Adrenal gland (tissue), 12 donors: ENCODE measurements around the gene LSM14B. TPM values are rescaled to one million over a fixed set of nuclear protein-coding genes. Genes with fewer than 3 reads are reported as not detected.

Source experiments
- DNase-seq, 7 donors: peaks; one replicate each; pipeline ENCODE4 v3.0.0-alpha.2; 2019 to 2020
- H3K27ac ChIP-seq, 5 donors: fragments of 200-600 bp; sonication (generic) in 4 of 5; 1 replicate in 3 of 5; 2 replicates in 2 of 5; pipeline versions ENCODE4 v1.5.1 to v1.8.0; 2016 to 2020; ENCODE audit warnings: mild to moderate bottlenecking in 1 of 5
- H3K27me3 ChIP-seq: fragments of 200-600 bp; 2 replicates; pipeline ENCODE4 v1.8.0; 2021
- H3K36me3 ChIP-seq, 2 donors: fragments of 200-600 bp; replicated peaks in 1 of 2; 1 replicate in 1 of 2; 2 replicates in 1 of 2; pipeline versions ENCODE4 v1.5.1 to v1.8.0; 2018 to 2022
- H3K4me1 ChIP-seq, 2 donors: fragments of 200-600 bp; replicated peaks in 1 of 2; 1 replicate in 1 of 2; 2 replicates in 1 of 2; pipeline versions ENCODE4 v1.5.1 to v1.8.0; 2018 to 2021
- H3K4me3 ChIP-seq, 4 donors: fragments of 200-600 bp; sonication (generic) in 3 of 4; one replicate each; pipeline ENCODE4 v1.5.1; 2016 to 2018
- H3K9me3 ChIP-seq, 3 donors: fragments of 200-600 bp; sonication (generic) in 1 of 3; replicated peaks in 1 of 3; 1 replicate in 2 of 3; 2 replicates in 1 of 3; pipeline versions ENCODE4 v1.5.1 to v1.8.0; 2016 to 2021
- CTCF ChIP-seq, 6 experiments: fragments of 450-650 bp in 4 of 6; fragments of 200-600 bp in 2 of 6; sonication (generic) in 1 of 6; IDR thresholded peaks; 1 replicate in 5 of 6; 2 replicates in 1 of 6; pipeline versions ENCODE4 v1.5.1 to v1.8.0; 2016 to 2021; ENCODE audit warnings: antibody characterized with exemption in 6 of 6, mild to moderate bottlenecking in 2 of 6, moderate library complexity in 1 of 6
- POLR2A ChIP-seq, 2 donors: fragments of 450-650 bp; IDR thresholded peaks; one replicate each; pipeline ENCODE4 v1.6.1; 2017; ENCODE audit warnings: antibody characterized with exemption in 2 of 2, mild to moderate bottlenecking in 2 of 2, moderate library complexity in 1 of 2
- WGBS, 4 donors: extraction: QIAGEN DNeasy Blood & Tissue Kit in 2 of 4; methylation state at CpG; one replicate each; pipeline versions ENCODE4 v1.1.5 to v1.1.7; 2013 to 2017; 5-methylcytosine and 5-hydroxymethylcytosine counted together
- intact Hi-C, 2 donors: fragments of 100-400 bp; cut with DNase I; formaldehyde crosslinking; loops; one replicate each; pipeline versions ENCODE4 v1.14.1 to v1.15.0; 2022 to 2023
- polyA plus RNA-seq, 3 donors: library from polyadenylated mRNA; stranded (reverse); fragments of 200-250 nt in 2 of 3; fragments of 350-450 nt in 1 of 3; fragmentation: Illumina TruSeq in 1 of 3; extraction: RNeasy Lipid Tissue Mini Kit (QIAGEN cat#74804) in 1 of 3; gene quantifications; one replicate each; pipeline ENCODE4 v1.2.3, GENCODE V29; 2013 to 2014
- total RNA-seq, 9 donors: library from RNA; depleted of rRNA in 4 of 9; stranded (reverse); fragments of >200 nt in 4 of 9; fragments of 120-200 nt in 1 of 9; fragmentation: NEBNext Ultra II Directional in 1 of 9; extraction: Animal tissue kit (Norgen Biotek cat#: 25700) in 1 of 9; gene quantifications; one replicate each; pipeline versions ENCODE4 v1.1.0 to v1.2.4, GENCODE V29; 2013 to 2023
- donor health status: healthy with polysubstance abuse.
- donor health status: Bipolar disorder and iron deficiency.
- donor health status: DM: yes; HTN: yes; CAD: no.
- donor health status: DM: no; HTN: no; CAD: no.
- donor health status: DM: no; HTN: no; CAD: no.
- donor health status: DM: yes; HTN: yes; CAD: no.

Gene LSM14B
- total and polyA plus RNA-seq, 12 donors = 17.6 to 47.0 (median 29.2) TPM

DNA sequence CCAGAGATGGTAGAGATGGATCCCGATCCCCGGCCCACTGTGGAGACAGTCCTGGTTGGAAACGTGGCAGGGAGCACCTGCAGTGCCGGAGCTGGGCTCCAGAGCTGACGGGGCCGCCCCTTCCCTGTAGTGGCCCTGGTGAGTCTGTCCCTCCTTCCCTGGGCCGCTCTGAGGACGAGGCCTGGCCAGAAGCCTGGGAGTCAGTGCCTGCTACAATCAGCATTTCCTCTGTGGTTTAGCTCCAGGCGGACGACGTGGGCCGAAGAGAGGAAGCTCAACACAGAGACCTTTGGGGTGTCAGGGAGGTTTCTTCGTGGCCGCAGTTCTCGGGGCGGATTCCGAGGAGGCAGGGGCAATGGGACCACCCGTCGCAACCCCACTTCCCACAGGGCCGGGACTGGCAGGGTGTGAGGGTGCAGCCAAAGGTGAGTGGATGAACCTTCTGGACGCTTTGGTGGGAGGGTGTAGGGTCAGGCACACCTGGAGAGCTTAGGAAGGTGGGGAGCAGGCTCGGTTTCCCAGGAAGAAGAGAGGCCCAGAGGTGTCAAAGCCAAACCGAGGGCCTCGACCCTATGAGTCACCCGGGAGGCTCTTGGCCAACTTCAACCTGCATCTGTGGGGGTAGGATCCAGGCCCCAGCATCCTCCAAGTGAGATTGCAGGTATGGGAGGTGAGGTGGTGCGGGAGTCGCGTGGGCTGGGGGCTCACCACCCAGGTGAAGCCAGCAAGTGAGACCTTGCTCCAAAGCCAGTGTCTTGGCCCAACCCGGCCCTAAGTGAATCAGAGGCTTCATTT is 11.0 kb downstream of the LSM14B start:
- TF ChIP-seq CTCF (IDR thresholded peaks at IDR 0.05) (no peak), POLR2A (IDR thresholded peaks at IDR 0.05) (no peak)
- Histone ChIP-seq H3K4me3 (no peak overlapping the region), H3K36me3 (peaks cover 0 to 90% of the 10 kb centered on the region in 2 donors), H3K4me1 (peaks cover 14 to 39% of the 10 kb centered on the region in 2 donors), H3K27me3 (no peaks in the 10 kb centered on the region), H3K9me3 (no peaks in the 10 kb centered on the region), H3K27ac (peak overlapping the region in 3 of 5 donors; percentile 66 to 69 (median 66))
- peak in 4 of 7 donors; percentile 39 to 56 (median 46) for DNase-seq
- WGBS, 4 donors = 66 to 71% (median 67%) methylated on average over 25 to 29 of the region's 29 CpGs
- intact Hi-C loops = loop anchor here in 1 of 2 donors (5.0 kb wide), 1 partner anchor 66 kb away; the partner anchor contains the start of gene TAF4

DNA sequence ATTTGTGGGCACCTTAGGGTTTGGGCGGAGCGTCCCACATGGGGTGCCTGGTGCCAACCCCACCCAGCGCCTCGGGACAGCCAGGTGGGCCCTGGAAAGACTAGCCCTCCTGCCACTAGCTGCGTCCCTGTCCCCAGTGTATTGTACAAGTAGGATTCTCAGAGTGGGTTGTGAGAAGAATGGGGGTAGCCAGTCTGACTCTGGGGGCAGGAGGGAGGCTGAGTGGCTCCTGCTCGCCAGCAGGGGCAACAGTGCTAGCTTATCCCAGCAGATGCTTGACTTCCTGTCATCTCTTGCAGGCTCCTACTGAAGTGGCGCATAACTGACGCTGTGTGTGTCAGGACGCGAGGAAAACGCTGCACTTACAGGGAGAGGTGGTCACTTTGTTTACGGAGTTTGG is 11.6 kb downstream of the LSM14B start:
- no peak for DNase-seq
- peak overlapping the region in 3 of 5 donors; percentile 66 to 69 (median 66) for H3K27ac ChIP-seq
- WGBS, 4 donors = 87 to 90% (median 89%) methylated on average over 7 to 12 of the region's 12 CpGs
- H3K4me1 ChIP-seq = peaks cover 14 to 39% of the 10 kb centered on the region in 2 donors
- intact Hi-C loops = loop anchor here in 1 of 2 donors (5.0 kb wide), 1 partner anchor 67 kb away; the partner anchor contains the start of gene TAF4
- H3K4me3 ChIP-seq = no peak overlapping the region
- no peaks in the 10 kb centered on the region for H3K27me3 ChIP-seq
- H3K9me3 ChIP-seq = no peaks in the 10 kb centered on the region
- no peak for TF ChIP-seq POLR2A (IDR thresholded peaks at IDR 0.05)
- TF ChIP-seq CTCF (IDR thresholded peaks at IDR 0.05) = no peak
- peaks cover 0 to 90% of the 10 kb centered on the region in 2 donors for H3K36me3 ChIP-seq

- no peak for TF ChIP-seq CTCF (IDR thresholded peaks at IDR 0.05)
- peak in 1 of 2 donors; percentile 15 for TF ChIP-seq POLR2A (IDR thresholded peaks at IDR 0.05)
- 20 to 35% (median 29%) methylated on average over 6 to 11 of the region's 11 CpGs for WGBS, 4 donors
- Histone ChIP-seq H3K27ac (peak overlapping the region in 4 of 5 donors; percentile 11 to 89 (median 66)), H3K36me3 (peaks cover 0 to 90% of the 10 kb centered on the region in 2 donors), H3K9me3 (no peaks in the 10 kb centered on the region), H3K4me1 (peaks cover 14 to 36% of the 10 kb centered on the region in 2 donors), H3K4me3 (no peak overlapping the region), H3K27me3 (no peaks in the 10 kb centered on the region)
- DNase-seq = peak; percentile 73 to 93 (median 89)
- intact Hi-C loops = loop anchor here (5.0 kb wide), 2 partner anchors 67 to 122 kb away; partner anchors contain the start of gene TAF4 (in 1 of the 2)
These were observed 12.5 kb downstream of the LSM14B start for GRCh38 chr20:62134735-62135231.

- H3K27me3 ChIP-seq = no peaks in the 10 kb centered on the region
- no peak overlapping the region for H3K4me3 ChIP-seq
- H3K9me3 ChIP-seq = no peaks in the 10 kb centered on the region
- peaks cover 15 to 44% of the 10 kb centered on the region in 2 donors for H3K4me1 ChIP-seq
- DNase-seq = no peak
- peak overlapping the region in 4 of 5 donors; percentile 11 to 89 (median 60) for H3K27ac ChIP-seq
- 81 to 96% (median 85%) methylated on average over 7 to 8 of the region's 8 CpGs for WGBS, 4 donors
- intact Hi-C loops = loop anchor here (5.0 kb wide), 1 partner anchor 123 kb away; no protein-coding TSS in a partner anchor
- TF ChIP-seq POLR2A (IDR thresholded peaks at IDR 0.05) = no peak
- TF ChIP-seq CTCF (IDR thresholded peaks at IDR 0.05) = no peak
- peaks cover 0 to 90% of the 10 kb centered on the region in 2 donors for H3K36me3 ChIP-seq
These were observed 13.4 kb downstream of the LSM14B start for GRCh38 chr20:62135573-62136266.
